Retinal pigment epithelial cell (primary cell): Measurements from ENCODE around the gene AIG1.
A peak's percentile ranks its signal among the peaks of the same experiment; 100 is the strongest.

ENCODE experiments used
- DNase-seq: peaks from one replicate; pipeline ENCODE4 v3.0.0-alpha.2; 2010; ENCODE audit warnings: low read depth
- H3K4me3 ChIP-seq: 2 replicates; pipeline ENCODE4 v1.5.1; 2011; ENCODE audit warnings: mild to moderate bottlenecking, low read length, control low read depth, moderate library complexity
- TF ChIP-seq, protein P1 (sequence below): conservative IDR thresholded peaks from 2 replicates; pipeline ENCODE4 v1.5.1; 2011; ENCODE audit warnings: low read depth, low read length, control low read depth, inconsistent platforms

Gene AIG1

DNA sequence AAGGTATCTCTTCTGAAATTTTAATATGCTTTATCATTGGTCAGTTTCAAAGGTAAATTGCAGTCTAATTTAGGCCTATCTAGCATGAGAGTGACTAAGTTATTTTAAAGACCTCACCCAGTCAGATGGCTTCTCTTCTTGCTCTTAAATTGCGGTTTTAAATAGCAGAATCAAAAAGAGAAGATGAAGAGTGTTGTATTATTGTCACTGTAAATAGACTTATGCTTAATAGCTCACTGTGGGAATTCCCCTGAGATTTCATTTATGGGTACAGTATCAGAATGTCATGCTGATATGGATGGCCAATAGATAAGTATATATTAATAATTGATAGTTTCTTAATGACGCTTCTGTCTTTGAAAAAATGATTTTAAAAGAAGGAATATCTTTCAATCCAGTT is 35.7 kb downstream of the AIG1 start:
- DNase-seq, result no peak
- TF ChIP-seq, protein P1, sequence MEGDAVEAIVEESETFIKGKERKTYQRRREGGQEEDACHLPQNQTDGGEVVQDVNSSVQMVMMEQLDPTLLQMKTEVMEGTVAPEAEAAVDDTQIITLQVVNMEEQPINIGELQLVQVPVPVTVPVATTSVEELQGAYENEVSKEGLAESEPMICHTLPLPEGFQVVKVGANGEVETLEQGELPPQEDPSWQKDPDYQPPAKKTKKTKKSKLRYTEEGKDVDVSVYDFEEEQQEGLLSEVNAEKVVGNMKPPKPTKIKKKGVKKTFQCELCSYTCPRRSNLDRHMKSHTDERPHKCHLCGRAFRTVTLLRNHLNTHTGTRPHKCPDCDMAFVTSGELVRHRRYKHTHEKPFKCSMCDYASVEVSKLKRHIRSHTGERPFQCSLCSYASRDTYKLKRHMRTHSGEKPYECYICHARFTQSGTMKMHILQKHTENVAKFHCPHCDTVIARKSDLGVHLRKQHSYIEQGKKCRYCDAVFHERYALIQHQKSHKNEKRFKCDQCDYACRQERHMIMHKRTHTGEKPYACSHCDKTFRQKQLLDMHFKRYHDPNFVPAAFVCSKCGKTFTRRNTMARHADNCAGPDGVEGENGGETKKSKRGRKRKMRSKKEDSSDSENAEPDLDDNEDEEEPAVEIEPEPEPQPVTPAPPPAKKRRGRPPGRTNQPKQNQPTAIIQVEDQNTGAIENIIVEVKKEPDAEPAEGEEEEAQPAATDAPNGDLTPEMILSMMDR, result no peak
- H3K4me3 ChIP-seq, result no peak overlapping the region

DNA sequence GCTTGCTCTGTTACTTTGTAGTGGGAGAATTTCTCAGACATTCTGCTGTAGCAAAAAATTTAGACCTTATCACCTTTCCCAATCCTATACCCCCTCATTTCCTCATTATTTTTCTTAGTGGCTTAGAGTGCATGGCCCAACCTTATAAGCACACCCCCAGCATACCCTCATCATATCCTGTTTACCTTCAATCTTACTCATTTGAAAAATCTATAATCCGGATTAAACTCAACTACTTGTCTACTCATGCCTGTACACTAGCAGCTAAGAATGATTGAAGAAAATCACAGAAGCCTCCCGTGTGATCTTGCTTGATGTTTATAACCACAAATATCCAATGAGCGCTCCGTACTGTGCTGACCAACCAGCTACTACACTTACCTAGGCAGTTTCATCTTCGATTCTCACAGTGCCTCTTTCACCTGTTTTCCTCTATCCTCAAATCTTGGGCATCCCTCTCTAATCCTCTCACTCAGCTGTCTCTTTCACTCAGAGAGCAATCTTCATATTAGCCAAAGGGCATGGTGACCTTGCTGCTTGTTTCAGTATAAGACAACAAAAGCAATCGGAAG is 36.6 kb downstream of the AIG1 start:
- H3K4me3 ChIP-seq, result no peak overlapping the region
- peak; percentile 96 for DNase-seq
- TF ChIP-seq, protein P1, result no peak

DNA sequence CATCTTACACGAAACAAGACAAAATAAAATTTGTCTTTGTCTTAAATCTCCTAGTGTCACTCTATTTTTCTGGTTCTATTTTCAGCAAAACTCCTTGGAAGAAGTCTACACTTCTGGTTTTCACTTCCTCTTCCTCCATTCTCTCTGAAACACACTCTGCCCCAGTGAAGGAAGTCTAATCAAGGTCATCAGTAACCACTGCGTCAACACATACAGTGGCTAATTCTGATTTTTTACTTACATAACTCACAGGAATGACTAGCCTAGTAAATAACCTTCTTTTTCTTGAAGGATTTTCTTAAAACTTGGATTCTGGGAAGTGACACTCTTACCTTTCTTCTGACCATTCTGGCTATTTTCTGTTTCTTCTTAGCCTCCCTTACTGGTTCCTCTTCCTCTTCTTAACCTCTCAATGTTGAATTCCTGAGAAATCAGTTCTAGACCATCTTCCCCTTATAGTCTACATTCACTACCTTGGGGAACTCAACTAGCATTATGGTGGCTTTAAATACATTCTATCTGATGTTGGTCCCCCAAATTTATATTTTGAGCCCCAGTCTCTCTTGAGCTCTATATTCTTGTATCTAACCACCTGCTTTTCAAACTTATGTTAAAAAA is 37.5 kb downstream of the AIG1 start:
- TF ChIP-seq, protein P1, result no peak
- DNase-seq, result no peak
- no peak overlapping the region for H3K4me3 ChIP-seq

DNA sequence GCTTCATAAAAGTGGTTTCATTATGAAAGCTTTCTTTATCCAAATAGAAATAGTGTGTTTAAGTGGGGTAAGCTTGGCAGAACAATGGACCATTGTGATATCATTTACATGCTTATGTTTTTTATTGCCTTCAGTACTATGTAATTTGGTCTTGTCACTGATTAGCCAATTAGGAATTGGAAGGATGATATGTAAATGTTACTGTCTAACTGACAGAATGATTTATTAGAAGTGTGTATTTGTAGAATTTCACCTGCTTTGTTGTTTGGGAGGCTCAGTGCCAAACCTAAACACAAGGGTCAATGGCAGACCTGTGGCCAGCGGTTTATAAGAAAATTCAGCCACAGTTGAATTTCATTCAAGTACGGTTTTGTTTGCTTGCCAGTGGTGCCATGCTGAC is 39.0 kb downstream of the AIG1 start:
- no peak overlapping the region for H3K4me3 ChIP-seq
- TF ChIP-seq, protein P1, result no peak
- DNase-seq, result no peak

- no peak overlapping the region for H3K4me3 ChIP-seq
- TF ChIP-seq, protein P1, result no peak
- no peak for DNase-seq
These were observed 39.7 kb downstream of the AIG1 start for GRCh38 chr6:143100429-143100828.

DNA sequence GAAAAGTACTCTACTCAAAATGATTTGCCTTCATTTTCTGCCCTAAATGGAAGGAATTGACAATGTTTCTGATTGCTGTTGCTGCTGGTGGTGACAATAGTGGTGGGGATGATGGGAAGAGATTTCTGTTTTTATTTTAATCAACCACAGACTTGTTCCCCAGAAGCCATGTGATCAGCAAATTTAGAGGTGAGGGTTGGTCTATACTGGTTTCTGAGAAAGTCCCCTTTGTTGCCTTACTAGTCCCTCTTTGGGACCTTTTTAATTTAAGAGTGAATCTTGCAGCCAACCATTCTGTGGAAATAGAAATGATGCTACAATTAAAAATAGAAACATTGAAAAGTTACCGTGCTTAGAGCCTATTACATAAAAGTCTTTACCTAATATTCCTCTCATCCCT is 43.2 kb downstream of the AIG1 start:
- TF ChIP-seq, protein P1, result no peak
- DNase-seq, result no peak
- H3K4me3 ChIP-seq, result no peak overlapping the region

DNA sequence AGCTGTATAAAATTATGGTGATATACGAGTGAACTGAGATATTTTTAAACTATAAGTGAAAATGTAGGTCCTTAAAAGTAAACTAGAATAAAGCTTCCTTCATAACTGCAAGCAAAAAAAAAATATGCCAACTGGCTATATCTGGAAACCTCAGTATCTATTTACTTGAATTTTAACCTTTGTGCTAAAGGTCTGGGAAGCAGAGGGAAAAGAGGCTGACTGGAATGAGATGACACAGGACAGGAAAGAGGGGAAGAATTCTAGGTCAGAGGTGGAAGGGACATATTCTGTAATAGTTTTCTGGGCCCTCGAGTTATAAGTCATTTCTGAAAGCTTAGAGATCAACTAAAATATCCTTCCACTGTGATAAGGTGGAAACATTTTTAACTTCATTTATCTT is 46.8 kb downstream of the AIG1 start:
- no peak for DNase-seq
- TF ChIP-seq, protein P1, result no peak
- no peak overlapping the region for H3K4me3 ChIP-seq
